ENCODE data around the gene CFAP61.

GRCh38 chr20:20079102-20079784 lies 26.9 kb downstream of the CFAP61 start:
- TF ChIP-seq CTCF (IDR thresholded peaks at IDR 0.05; ENCODE audit: insufficient read depth, low read length, poor library complexity, severe bottlenecking) (no peak), EZH2phosphoT487 (conservative IDR thresholded peaks at IDR 0.05; ENCODE audit: low read length) (no peak)
